ENCODE measurements around the gene TEX2. TPM values are rescaled to one million over a fixed set of nuclear protein-coding genes. Genes with fewer than 3 reads are reported as not detected.
"Not testable (repeated sequence)": the region's sequence is repeated elsewhere in the genome, so short reads cannot be mapped to it uniquely, and the experiment has no call there.

The TEX2 gene
- total and polyA plus RNA-seq, 2 donors (not counting 3 experiments of a cell fraction or from before 2014, with no cell fraction given) = 13.3 to 25.8 TPM

DNA sequence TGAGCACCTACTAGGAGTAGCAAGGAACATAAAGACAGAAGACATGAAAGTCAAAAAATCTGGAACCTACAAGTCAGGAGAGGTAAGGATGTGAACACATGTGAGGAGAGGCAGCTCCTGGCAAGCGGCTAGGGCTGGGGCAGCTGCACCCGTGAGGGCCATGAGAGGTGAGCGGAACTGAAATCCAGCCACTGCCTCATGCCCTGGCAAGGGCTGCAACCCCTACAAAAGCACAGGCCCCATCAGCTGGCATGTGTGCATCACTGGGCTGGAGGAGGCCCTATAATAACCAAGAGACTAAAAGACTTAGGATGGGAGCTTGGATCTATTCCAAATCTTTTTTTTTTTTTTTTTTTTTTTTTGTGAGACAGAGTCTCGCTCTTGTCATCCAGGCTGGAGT is 92.8 kb downstream of the TEX2 start:
- Histone ChIP-seq H3K36me3 (ENCODE audit: control insufficient read depth in 2 of 2, extremely low read depth in 1 of 2, insufficient read depth in 2 of 2, low read length in 2 of 2) (peaks cover 0 to 2% of the 10 kb centered on the region in 2 experiments), H3K9me1 (replicated peaks; ENCODE audit: control insufficient read depth, extremely low read depth, insufficient read depth, low read length) (no peaks in the 10 kb centered on the region), H3K9ac (replicated peaks; ENCODE audit: extremely low read depth, insufficient read depth, low read length) (no peak overlapping the region), H2AFZ (ENCODE audit: low read depth, low read length) (no peak overlapping the region), H3K4me2 (ENCODE audit: insufficient read depth, low read length) (no peak overlapping the region), H3K9me3 (replicated peaks; ENCODE audit: control insufficient read depth, insufficient read depth, low read length) (no peaks in the 10 kb centered on the region), H3K4me3 (replicated peaks in 1 of 3; ENCODE audit: insufficient read depth in 1 of 3, low read depth in 1 of 3, low read length in 3 of 3) (no peak overlapping the region), H3K4me1 (ENCODE audit: control insufficient read depth, extremely low read depth, insufficient read depth, low read length) (peaks cover 37% of the 10 kb centered on the region), H4K20me1 (replicated peaks; ENCODE audit: control insufficient read depth, extremely low read depth, insufficient read depth, low read length) (no peaks in the 10 kb centered on the region), H3K79me2 (ENCODE audit: control insufficient read depth, insufficient read depth, low read length) (no peaks in the 10 kb centered on the region), H3K27me3 (ENCODE audit: control insufficient read depth in 2 of 2, insufficient read depth in 2 of 2, low read length in 2 of 2) (no peaks in the 10 kb centered on the region), H3K27ac (ENCODE audit: insufficient read depth, low read depth, low read length) (peak overlapping the region; percentile 84)
- BruUV-seq (replicated peaks) = no TSS peak
- FAIRE-seq (no peak), DNase-seq (ENCODE audit: low read depth, low spot score) (no peak)
- intact Hi-C loops (cut with micrococcal nuclease) = loop anchor here (5.0 kb wide), 1 partner anchor 92 kb away; the partner anchor contains the start of gene TEX2
- dilution Hi-C loops (cut with MboI; ENCODE audit: extremely low pct_ligation_motif_present, low sequenced_read_pairs) = no loop called here
- CTCF ChIA-PET = interaction anchor here (1.4 to 3.3 kb wide), 6 partner anchors 9 to 112 kb away, joined by 3 to 23 read pairs (median 6); no protein-coding TSS in a partner anchor
- TF ChIP-seq EZH2 (IDR thresholded peaks at IDR 0.05; ENCODE audit: borderline replicate concordance, low read depth, low read length, severe bottlenecking) (no peak), FOS (IDR thresholded peaks at IDR 0.05; ENCODE audit: borderline replicate concordance, insufficient read depth, low read length) (no peak), MYC (IDR thresholded peaks at IDR 0.05; ENCODE audit: low read depth, low read length) (no peak), POLR2A (IDR thresholded peaks at IDR 0.05; ENCODE audit: low read depth, low read length) (no peak), POLR2AphosphoS5 (IDR thresholded peaks at IDR 0.05; ENCODE audit: insufficient read depth, low read depth, low read length) (no peak), CTCF (IDR thresholded peaks at IDR 0.05; ENCODE audit: extremely low read depth in 1 of 2, insufficient read depth in 1 of 2, low read depth in 1 of 2, low read length in 2 of 2) (no peak), GATA2 (IDR thresholded peaks at IDR 0.05; ENCODE audit: insufficient read depth, insufficient read length, low read depth, low read length) (no peak)
- POLR2A ChIA-PET = interaction anchor here (0.6 to 3.3 kb wide), 4 partner anchors 15 to 109 kb away, joined by 3 to 13 read pairs (median 4); no protein-coding TSS in a partner anchor

GRCh38 chr17:64167666-64168065 is 95.4 kb downstream of the TEX2 start:
- BruUV-seq (replicated peaks); H3K27ac ChIP-seq (ENCODE audit: insufficient read depth, low read depth, low read length); H3K9me3 ChIP-seq (replicated peaks; ENCODE audit: control insufficient read depth, insufficient read depth, low read length); POLR2A ChIA-PET; H2AFZ ChIP-seq (ENCODE audit: low read depth, low read length); H3K36me3 ChIP-seq (ENCODE audit: control insufficient read depth in 2 of 2, extremely low read depth in 1 of 2, insufficient read depth in 2 of 2, low read length in 2 of 2); FAIRE-seq; H3K27me3 ChIP-seq (ENCODE audit: control insufficient read depth in 2 of 2, insufficient read depth in 2 of 2, low read length in 2 of 2); DNase-seq (ENCODE audit: low read depth, low spot score); H3K4me2 ChIP-seq (ENCODE audit: insufficient read depth, low read length); H3K4me3 ChIP-seq (replicated peaks in 1 of 3; ENCODE audit: insufficient read depth in 1 of 3, low read depth in 1 of 3, low read length in 3 of 3); dilution Hi-C loops (cut with MboI; ENCODE audit: extremely low pct_ligation_motif_present, low sequenced_read_pairs); H3K9ac ChIP-seq (replicated peaks; ENCODE audit: extremely low read depth, insufficient read depth, low read length); H4K20me1 ChIP-seq (replicated peaks; ENCODE audit: control insufficient read depth, extremely low read depth, insufficient read depth, low read length); intact Hi-C loops (cut with micrococcal nuclease); H3K9me1 ChIP-seq (replicated peaks; ENCODE audit: control insufficient read depth, extremely low read depth, insufficient read depth, low read length); H3K79me2 ChIP-seq (ENCODE audit: control insufficient read depth, insufficient read depth, low read length): not testable (repeated sequence)
- CTCF ChIA-PET = interaction anchor here (0.8 to 3.3 kb wide), 2 partner anchors 18 to 34 kb away, joined by 4 to 13 read pairs; no protein-coding TSS in a partner anchor
- peaks cover 18% of the 10 kb centered on the region for H3K4me1 ChIP-seq (ENCODE audit: control insufficient read depth, extremely low read depth, insufficient read depth, low read length)

Data from endothelial cell of umbilical vein (primary cell).